GM12874 (cell line): ENCODE data around the gene PLEKHO2.

ENCODE experiments used
- TF ChIP-seq, protein P1 (sequence below): IDR thresholded peaks from 2 replicates; pipeline ENCODE4 v1.5.1; 2011; ENCODE audit warnings: low read depth, mild to moderate bottlenecking, control low read depth, low read length, moderate library complexity; ENCODE audit not compliant: insufficient read depth

The PLEKHO2 gene

DNA sequence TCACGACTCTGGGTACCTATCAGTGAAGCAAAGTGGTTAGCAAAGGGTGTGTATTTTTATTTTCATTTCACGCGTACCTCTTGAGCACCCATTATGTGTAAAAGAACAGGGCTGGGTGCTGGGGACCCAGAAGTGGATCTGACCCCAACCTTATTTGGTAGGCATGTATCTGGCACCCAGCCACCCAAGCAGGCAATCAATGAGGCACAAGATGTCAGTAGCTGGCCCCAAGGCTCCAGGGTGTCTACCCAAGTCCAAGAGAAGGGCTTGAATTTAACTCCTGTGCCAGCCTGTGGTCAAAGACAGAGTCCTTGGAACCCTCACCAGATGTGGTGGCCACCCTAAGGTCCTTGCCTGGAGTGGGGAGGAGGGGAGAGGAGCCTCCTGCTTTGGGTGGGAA, 5.7 kb downstream of the PLEKHO2 start:
- TF ChIP-seq, protein P1, sequence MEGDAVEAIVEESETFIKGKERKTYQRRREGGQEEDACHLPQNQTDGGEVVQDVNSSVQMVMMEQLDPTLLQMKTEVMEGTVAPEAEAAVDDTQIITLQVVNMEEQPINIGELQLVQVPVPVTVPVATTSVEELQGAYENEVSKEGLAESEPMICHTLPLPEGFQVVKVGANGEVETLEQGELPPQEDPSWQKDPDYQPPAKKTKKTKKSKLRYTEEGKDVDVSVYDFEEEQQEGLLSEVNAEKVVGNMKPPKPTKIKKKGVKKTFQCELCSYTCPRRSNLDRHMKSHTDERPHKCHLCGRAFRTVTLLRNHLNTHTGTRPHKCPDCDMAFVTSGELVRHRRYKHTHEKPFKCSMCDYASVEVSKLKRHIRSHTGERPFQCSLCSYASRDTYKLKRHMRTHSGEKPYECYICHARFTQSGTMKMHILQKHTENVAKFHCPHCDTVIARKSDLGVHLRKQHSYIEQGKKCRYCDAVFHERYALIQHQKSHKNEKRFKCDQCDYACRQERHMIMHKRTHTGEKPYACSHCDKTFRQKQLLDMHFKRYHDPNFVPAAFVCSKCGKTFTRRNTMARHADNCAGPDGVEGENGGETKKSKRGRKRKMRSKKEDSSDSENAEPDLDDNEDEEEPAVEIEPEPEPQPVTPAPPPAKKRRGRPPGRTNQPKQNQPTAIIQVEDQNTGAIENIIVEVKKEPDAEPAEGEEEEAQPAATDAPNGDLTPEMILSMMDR: no peak

DNA sequence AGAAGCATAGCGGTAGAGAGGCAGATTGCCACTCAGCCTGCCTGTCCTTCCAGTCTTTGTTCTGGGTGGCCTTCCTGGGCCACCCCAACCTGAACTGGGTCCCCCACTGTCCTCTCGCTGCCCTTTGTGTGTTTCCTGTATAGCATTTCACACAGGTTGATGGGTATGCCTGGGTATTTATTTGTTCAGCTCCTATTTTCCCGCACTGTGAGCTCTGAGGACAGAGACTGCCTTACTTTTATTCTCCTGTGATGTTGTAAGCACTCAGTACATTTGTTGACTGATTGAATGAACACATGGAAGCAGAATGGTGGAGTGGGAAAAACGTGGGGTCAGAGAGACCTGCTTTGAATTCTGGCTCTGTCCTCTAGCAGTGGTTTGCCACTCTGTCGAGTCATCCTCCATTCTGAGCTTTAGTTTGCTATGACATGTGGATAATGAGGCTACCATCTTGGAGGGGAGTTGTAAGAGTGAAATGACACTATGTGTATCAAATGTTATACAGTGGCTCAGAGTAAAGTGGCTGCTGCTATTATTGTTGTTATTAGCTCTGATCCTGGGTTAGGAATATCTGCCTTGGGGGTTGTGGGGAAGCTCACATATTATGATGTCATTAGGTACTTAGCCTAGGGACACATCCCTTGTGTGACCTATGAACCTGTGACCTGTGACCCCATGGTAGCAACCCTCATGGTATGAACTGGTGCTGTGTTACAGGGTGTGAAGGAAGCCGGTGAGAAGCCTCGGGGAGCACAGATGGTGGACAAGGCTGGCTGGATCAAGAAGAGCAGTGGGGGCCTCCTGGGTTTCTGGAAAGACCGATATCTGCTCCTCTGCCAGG, 6.4 kb downstream of the PLEKHO2 start:
- TF ChIP-seq, protein P1: no peak

DNA sequence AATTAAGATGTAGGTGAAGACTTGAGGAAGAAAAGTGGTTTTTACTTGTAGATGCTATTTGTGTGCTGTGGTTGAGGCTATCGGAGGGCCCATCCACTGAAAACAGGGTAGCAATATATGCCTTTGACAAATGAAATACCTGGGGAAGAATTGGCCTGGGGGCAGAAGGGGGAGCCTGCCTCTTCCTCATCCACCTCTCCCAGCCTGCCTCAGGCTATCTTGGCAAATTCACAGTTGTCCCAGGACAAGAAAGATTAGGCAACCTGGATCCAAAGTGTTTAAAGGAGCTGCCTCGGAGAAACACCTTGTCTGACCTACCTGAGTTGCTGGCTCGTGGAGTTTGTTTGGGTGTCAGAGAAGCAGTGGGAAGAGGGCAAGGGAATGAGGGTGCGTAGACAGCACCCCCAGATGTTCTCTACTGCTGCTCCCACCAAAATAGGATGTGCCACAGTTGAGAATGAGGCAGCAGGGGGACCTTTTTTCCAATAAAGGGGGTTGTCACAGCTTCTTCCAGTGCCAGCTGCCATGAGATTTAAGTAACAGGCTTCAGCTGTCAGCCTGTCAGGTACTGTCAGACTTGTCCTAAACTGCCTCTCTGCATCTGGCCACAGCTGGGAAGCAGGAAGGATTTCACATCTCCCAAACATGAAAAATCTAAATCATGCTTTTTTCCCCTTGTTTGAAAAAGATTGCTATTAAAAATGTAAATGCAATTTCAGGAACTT, 9.2 kb downstream of the PLEKHO2 start:
- TF ChIP-seq, protein P1: no peak

DNA sequence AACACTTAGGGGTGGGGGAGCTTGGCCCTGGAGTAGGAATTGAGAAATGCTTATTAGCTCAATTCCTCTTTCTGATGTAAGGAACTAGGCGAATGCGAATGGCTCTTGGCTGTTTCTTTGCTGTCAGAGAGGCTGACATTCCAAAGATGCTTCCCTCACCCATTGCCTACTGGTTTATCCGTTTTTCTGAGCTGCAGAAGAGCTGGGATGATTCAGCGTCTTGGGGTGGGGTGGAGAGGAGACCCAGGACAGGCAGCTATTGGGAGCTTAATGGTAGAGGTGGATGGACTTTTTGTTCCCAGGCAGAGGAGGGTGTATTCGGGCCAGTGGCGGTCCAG, 9.8 kb downstream of the PLEKHO2 start:
- TF ChIP-seq, protein P1: no peak

DNA sequence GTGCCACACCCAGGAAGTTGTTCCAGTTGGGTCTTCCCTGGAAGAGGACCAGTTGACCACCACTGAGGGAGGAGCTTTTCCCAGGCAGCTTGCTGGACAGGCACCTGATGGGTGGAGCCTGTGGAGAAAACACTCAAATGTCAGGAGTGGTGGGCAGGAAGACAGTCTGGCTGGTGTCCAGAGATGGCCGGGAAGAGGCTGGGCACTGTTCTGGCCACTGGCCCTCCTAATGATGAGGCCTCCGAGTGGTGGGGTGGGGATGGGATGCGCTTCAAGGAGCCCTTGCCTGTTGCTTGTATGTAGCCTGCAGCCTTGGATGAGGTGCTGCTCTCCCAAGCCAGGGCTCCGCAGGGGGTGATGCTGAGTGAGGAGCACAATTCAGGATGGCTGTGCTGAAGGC, 12.3 kb downstream of the PLEKHO2 start:
- TF ChIP-seq, protein P1: no peak

DNA sequence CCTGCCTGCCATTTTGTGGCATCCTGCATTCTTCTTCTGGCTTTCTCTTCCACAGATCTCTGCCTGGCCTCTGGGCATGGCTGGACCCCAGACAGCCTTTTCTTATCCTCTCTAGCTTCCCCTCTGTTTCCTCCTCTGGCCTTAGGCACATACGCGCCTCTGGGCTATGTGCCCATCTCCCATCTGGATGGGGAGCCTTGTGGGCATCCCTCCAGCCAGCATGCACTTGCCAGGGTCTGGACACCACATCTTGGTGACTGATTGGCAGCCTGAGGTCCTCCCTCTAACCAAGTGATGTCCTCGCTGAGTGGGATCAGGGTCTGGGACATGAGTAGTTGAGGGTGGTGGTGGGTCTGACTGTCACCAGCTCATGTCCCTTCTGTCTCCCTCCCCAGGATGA, 12.8 kb downstream of the PLEKHO2 start:
- TF ChIP-seq, protein P1: no peak

DNA sequence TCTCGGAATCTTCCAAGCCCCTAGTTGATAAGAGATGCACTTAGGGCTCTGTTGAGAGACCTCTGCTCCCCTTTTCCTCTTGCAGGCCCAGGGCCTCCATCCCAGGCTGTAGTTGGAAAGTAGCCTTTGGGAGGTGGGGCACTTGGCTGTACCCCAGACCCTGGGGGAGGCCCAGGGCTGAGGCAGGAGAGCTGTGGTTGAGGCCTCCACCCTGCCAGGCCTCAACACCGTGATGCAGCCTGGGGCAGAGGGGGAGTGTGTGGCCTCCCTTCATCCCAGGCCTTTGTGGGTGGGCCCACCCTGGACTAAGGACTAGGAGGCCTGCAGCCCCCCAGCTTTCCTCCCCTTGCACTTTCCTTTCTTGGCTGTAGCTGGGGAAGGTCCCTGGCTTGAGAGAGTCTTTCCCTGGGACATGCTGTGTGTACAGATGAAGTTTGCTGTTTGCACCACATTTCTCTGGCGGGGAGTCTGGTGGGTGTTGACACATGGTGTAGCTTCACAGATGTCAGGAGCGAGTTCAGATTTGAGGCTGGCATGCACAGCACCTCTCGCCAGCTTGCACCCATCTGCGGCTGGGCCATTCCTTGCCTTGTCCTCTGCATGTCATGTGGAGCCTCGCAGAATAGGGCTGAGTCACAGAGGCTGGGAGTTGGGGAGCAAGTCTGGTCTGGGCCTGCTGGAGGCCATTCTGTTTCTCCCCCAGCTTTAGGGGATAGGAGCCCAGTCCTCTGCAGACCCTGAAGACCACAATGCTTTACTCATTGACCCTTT, 13.7 kb downstream of the PLEKHO2 start:
- TF ChIP-seq, protein P1: no peak
